ENCODE data around the gene ETV5. TPM values are rescaled to one million over a fixed set of nuclear protein-coding genes. Genes with fewer than 3 reads are reported as not detected.
"Not testable (repeated sequence)": the region's sequence is repeated elsewhere in the genome, so short reads cannot be mapped to it uniquely, and the experiment has no call there.

The ETV5 gene
- total RNA-seq, 1 experiment from 2014 or later = 65.7 TPM

- TF ChIP-seq EZH2 (IDR thresholded peaks at IDR 0.05; ENCODE audit: low read depth) = no peak
- Histone ChIP-seq H3F3A (ENCODE audit: insufficient read depth, low read depth) (no peaks in the 10 kb centered on the region), H2AFZ (no peak overlapping the region), H4K20me1 (ENCODE audit: insufficient read depth) (no peaks in the 10 kb centered on the region), H3K36me3 (ENCODE audit: low read depth) (no peaks in the 10 kb centered on the region), H3K4me2 (no peak overlapping the region), H3K4me3 (no peak overlapping the region), H3K4me1 (replicated peaks; ENCODE audit: insufficient read depth) (no peaks in the 10 kb centered on the region), H3K9me2 (ENCODE audit: insufficient read depth) (no peaks in the 10 kb centered on the region), H3K79me2 (ENCODE audit: low read depth) (no peaks in the 10 kb centered on the region), H3K27me3 (ENCODE audit: insufficient read depth, low read depth) (no peaks in the 10 kb centered on the region; the same call in 1 of the 2 replicates), H3K9me3 (ENCODE audit: insufficient read depth, low read depth) (no peaks in the 10 kb centered on the region), H3K27ac (no peak overlapping the region)
- intact Hi-C loops (cut with micrococcal nuclease; ENCODE audit: unreplicated experiment) = no loop called here
- ChIA-PET POLR2A (ENCODE audit: unreplicated experiment) (no interaction called here), CTCF (no interaction called here)
- DNase-seq = no peak
- no TSS peak for BruUV-seq (replicated peaks)
These were observed 86.0 kb downstream of the ETV5 start for GRCh38 chr3:186022931-186023330.

GRCh38 chr3:186021673-186022362, 87.1 kb downstream of the ETV5 start:
- Histone ChIP-seq H3K79me2 (ENCODE audit: low read depth) (no peaks in the 10 kb centered on the region), H4K20me1 (ENCODE audit: insufficient read depth) (no peaks in the 10 kb centered on the region), H3K4me3 (no peak overlapping the region), H3K9me3 (ENCODE audit: insufficient read depth, low read depth) (no peaks in the 10 kb centered on the region), H3K27ac (no peak overlapping the region), H3K4me2 (no peak overlapping the region), H3F3A (ENCODE audit: insufficient read depth, low read depth) (no peaks in the 10 kb centered on the region), H3K27me3 (ENCODE audit: insufficient read depth, low read depth) (no peaks in the 10 kb centered on the region; the same call in 1 of the 2 replicates), H3K4me1 (replicated peaks; ENCODE audit: insufficient read depth) (no peaks in the 10 kb centered on the region), H2AFZ (no peak overlapping the region), H3K9me2 (ENCODE audit: insufficient read depth) (no peaks in the 10 kb centered on the region), H3K36me3 (ENCODE audit: low read depth) (no peaks in the 10 kb centered on the region)
- intact Hi-C loops (cut with micrococcal nuclease; ENCODE audit: unreplicated experiment) = no loop called here
- no TSS peak for BruUV-seq (replicated peaks)
- TF ChIP-seq CTCF (conservative IDR thresholded peaks at IDR 0.05) (no peak), EZH2 (IDR thresholded peaks at IDR 0.05; ENCODE audit: low read depth) (no peak)
- ChIA-PET POLR2A (ENCODE audit: unreplicated experiment) (no interaction called here), CTCF (interaction anchor here (0.8 kb wide), 1 partner anchor 519 kb away, joined by 3 read pairs; no protein-coding TSS in a partner anchor)
- peak; percentile 11 to 62 for DNase-seq

GRCh38 chr3:186021250-186021649, 87.6 kb downstream of the ETV5 start:
- H2AFZ ChIP-seq = not testable (repeated sequence)

GRCh38 chr3:186019288-186019687, 89.6 kb downstream of the ETV5 start:
- H3F3A ChIP-seq (ENCODE audit: insufficient read depth, low read depth); H3K36me3 ChIP-seq (ENCODE audit: low read depth); H3K27me3 ChIP-seq (ENCODE audit: insufficient read depth, low read depth); H3K79me2 ChIP-seq (ENCODE audit: low read depth); H4K20me1 ChIP-seq (ENCODE audit: insufficient read depth); intact Hi-C loops (cut with micrococcal nuclease; ENCODE audit: unreplicated experiment); H2AFZ ChIP-seq; DNase-seq; BruUV-seq (replicated peaks); H3K4me1 ChIP-seq (replicated peaks; ENCODE audit: insufficient read depth); H3K9me3 ChIP-seq (ENCODE audit: insufficient read depth, low read depth); H3K4me3 ChIP-seq; H3K27ac ChIP-seq; H3K9me2 ChIP-seq (ENCODE audit: insufficient read depth); H3K4me2 ChIP-seq: not testable (repeated sequence)
- POLR2A ChIA-PET (ENCODE audit: unreplicated experiment) = interaction anchor here (0.6 kb wide), 2 partner anchors 25 to 551 kb away, joined by 3 to 16 read pairs; partner anchors contain the start of gene DNAJB11
- CTCF ChIA-PET = interaction anchor here (0.6 to 1.0 kb wide), 2 partner anchors 27 to 252 kb away, joined by 4 read pairs; no protein-coding TSS in a partner anchor

More at GRCh38 chr3:186021250-186021649, 87.6 kb downstream of the ETV5 start:
- H4K20me1 ChIP-seq (ENCODE audit: insufficient read depth); intact Hi-C loops (cut with micrococcal nuclease; ENCODE audit: unreplicated experiment); H3K27ac ChIP-seq; H3F3A ChIP-seq (ENCODE audit: insufficient read depth, low read depth); H3K4me3 ChIP-seq; BruUV-seq (replicated peaks); H3K4me2 ChIP-seq; H3K36me3 ChIP-seq (ENCODE audit: low read depth); H3K27me3 ChIP-seq (ENCODE audit: insufficient read depth, low read depth); H3K9me2 ChIP-seq (ENCODE audit: insufficient read depth); H3K9me3 ChIP-seq (ENCODE audit: insufficient read depth, low read depth); H3K79me2 ChIP-seq (ENCODE audit: low read depth); DNase-seq; POLR2A ChIA-PET (ENCODE audit: unreplicated experiment); H3K4me1 ChIP-seq (replicated peaks; ENCODE audit: insufficient read depth): not testable (repeated sequence)
- CTCF ChIA-PET = interaction anchor here (0.8 kb wide), 1 partner anchor 520 kb away, joined by 3 read pairs; no protein-coding TSS in a partner anchor
